ENCODE results near the gene CHST11. TPM values are rescaled to one million over a fixed set of nuclear protein-coding genes. Genes with fewer than 3 reads are reported as not detected.

Gene CHST11
- total and polyA plus RNA-seq, 9 donors, result 4.0 to 39.9 (median 20.1) TPM

DNA sequence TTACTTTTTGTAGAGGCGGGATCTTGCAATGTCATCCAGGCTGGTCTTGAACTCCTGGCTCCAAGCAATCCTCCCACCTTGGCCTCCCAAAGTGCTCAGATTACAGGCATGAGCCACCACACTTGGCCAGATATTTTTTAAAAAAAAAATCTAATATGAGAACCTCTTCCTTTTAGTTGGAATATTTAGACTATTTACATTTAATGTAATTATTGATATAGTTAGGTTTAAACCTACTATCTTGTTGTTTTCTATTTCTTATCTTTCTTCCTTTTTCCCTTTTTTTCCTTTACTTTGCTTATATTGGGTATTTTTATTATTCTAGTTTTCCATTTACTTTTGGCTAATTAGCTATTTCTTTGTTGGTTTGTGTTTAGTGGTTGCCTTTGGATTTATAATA is 315.6 kb downstream of the CHST11 start:
- H3K9me3 ChIP-seq, result no peaks in the 10 kb centered on the region
- intact Hi-C loops (cut with DNase I), result no loop called here
- no peaks in the 10 kb centered on the region for H3K4me1 ChIP-seq (ENCODE audit: insufficient read depth)
- TF ChIP-seq EP300 (IDR thresholded peaks at IDR 0.05), result no peak
- TF ChIP-seq POLR2A (IDR thresholded peaks at IDR 0.05), result no peak
- TF ChIP-seq, protein P1, sequence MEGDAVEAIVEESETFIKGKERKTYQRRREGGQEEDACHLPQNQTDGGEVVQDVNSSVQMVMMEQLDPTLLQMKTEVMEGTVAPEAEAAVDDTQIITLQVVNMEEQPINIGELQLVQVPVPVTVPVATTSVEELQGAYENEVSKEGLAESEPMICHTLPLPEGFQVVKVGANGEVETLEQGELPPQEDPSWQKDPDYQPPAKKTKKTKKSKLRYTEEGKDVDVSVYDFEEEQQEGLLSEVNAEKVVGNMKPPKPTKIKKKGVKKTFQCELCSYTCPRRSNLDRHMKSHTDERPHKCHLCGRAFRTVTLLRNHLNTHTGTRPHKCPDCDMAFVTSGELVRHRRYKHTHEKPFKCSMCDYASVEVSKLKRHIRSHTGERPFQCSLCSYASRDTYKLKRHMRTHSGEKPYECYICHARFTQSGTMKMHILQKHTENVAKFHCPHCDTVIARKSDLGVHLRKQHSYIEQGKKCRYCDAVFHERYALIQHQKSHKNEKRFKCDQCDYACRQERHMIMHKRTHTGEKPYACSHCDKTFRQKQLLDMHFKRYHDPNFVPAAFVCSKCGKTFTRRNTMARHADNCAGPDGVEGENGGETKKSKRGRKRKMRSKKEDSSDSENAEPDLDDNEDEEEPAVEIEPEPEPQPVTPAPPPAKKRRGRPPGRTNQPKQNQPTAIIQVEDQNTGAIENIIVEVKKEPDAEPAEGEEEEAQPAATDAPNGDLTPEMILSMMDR (IDR thresholded peaks at IDR 0.05), result no peak
- H3K4me3 ChIP-seq, result no peak overlapping the region
- WGBS, 3 donors, result 93 to 100% (median 100%) methylated on average over 1 of the region's 1 CpG
- DNase-seq, result no peak
- H3K27ac ChIP-seq, result no peak overlapping the region
- H3K27me3 ChIP-seq, result no peaks in the 10 kb centered on the region
- H3K36me3 ChIP-seq, result no peaks in the 10 kb centered on the region

DNA sequence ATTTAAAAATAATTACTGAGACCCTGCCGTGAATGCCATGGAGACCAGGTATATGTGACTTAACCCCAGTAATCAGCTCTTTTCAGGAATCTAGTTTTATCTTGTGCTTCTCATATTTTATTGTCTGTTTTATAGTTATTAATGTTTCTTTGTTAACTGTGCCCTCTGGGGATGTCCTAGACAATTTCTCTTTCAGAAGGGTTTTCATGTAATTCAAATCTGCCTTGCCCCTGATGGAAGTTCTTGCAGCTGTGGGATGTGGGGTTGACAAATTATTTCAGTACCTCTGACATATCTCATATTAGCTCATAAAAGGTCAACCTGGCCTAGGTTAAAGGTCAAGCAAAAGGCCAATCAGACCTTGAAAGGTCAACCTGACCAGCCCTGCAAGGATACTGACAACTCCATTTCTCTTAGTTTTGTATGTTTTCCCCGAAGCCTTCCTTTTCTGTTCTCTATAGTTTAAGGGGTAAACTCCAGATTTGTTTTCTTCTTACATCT is 319.0 kb downstream of the CHST11 start:
- peaks cover 0 to 4% of the 10 kb centered on the region in 2 donors for H3K9me3 ChIP-seq
- H3K27ac ChIP-seq, result no peak overlapping the region
- no peaks in the 10 kb centered on the region for H3K27me3 ChIP-seq
- intact Hi-C loops (cut with DNase I), result no loop called here
- H3K4me3 ChIP-seq, result no peak overlapping the region
- no peak for DNase-seq
- WGBS, 3 donors, result 93 to 98% (median 96%) methylated on average over 2 of the region's 2 CpGs
- H3K4me1 ChIP-seq (ENCODE audit: insufficient read depth), result peaks cover 3% of the 10 kb centered on the region
- no peaks in the 10 kb centered on the region for H3K36me3 ChIP-seq
- no peak for TF ChIP-seq EP300 (IDR thresholded peaks at IDR 0.05)
- no peak for TF ChIP-seq POLR2A (IDR thresholded peaks at IDR 0.05)
- TF ChIP-seq, protein P1 (IDR thresholded peaks at IDR 0.05), result no peak

DNA sequence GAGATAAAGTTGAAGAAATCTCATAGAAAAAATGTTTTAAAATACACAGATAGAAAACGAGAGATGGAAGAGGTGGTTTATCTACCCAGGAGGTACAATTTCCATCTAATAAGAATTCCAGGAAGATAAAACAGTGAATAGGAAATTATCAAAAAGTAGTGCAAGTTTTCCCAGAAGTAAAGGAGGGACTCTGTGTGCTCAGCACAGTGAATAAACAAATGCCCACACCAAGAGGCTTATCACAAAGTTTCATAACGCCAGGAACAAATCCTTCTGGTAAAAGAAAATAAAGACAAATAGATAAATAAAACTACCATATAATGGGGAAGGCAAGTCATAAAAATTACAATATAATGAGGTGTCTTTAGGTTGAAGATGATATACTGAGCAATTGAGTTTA is 322.4 kb downstream of the CHST11 start:
- intact Hi-C loops (cut with DNase I), result no loop called here
- no peak for DNase-seq

DNA sequence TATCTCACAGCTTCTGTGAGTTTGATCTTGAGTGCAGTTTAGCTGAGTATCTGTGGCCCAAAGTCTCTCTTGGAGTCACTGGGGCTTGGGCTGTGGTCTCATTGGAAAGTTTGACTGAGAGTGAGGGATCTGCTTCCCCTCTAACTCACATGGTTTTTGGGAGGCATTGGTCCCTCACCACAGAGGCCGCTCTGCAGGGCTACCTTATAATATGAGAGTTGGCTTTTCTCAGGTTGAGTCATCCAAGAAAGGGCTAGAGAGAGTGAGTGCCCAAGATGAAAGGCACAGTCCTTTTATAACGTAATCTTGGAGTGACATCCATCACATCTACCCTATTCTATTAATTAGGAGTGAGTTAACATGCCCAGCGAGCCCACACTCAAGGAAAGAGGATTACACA is 325.5 kb downstream of the CHST11 start:
- no peak for TF ChIP-seq POLR2A (IDR thresholded peaks at IDR 0.05)
- TF ChIP-seq EP300 (IDR thresholded peaks at IDR 0.05), result no peak
- TF ChIP-seq, protein P1 (IDR thresholded peaks at IDR 0.05), result no peak
- Histone ChIP-seq H3K27ac (no peak overlapping the region), H3K27me3 (no peaks in the 10 kb centered on the region), H3K9me3 (peaks cover 0 to 4% of the 10 kb centered on the region in 2 donors), H3K4me3 (no peak overlapping the region), H3K4me1 (ENCODE audit: insufficient read depth) (peaks cover 7% of the 10 kb centered on the region), H3K36me3 (no peaks in the 10 kb centered on the region)
- WGBS, 3 donors, result 93 to 95% (median 95%) methylated on average over 3 of the region's 3 CpGs
- no peak for DNase-seq
- intact Hi-C loops (cut with DNase I), result loop anchor here in 1 of 4 donors (10.0 kb wide), 1 partner anchor 83 kb away; no protein-coding TSS in a partner anchor

More for the DNA sequence above, 322.4 kb downstream of the CHST11 start:
- 10 to 13% (median 10%) methylated on average over 2 of the region's 2 CpGs for WGBS, 3 donors
- Histone ChIP-seq H3K27ac (no peak overlapping the region), H3K9me3 (peaks cover 0 to 4% of the 10 kb centered on the region in 2 donors), H3K4me1 (ENCODE audit: insufficient read depth) (peaks cover 3% of the 10 kb centered on the region), H3K27me3 (no peaks in the 10 kb centered on the region), H3K4me3 (no peak overlapping the region), H3K36me3 (no peaks in the 10 kb centered on the region)
- no peak for TF ChIP-seq EP300 (IDR thresholded peaks at IDR 0.05)
- TF ChIP-seq POLR2A (IDR thresholded peaks at IDR 0.05), result no peak
- TF ChIP-seq, protein P1 (IDR thresholded peaks at IDR 0.05), result no peak

Measured in ovary (tissue), 9 donors.